Activated naive CD4-positive, alpha-beta T cell treated with anti-CD3 and anti-CD28 coated beads, Interleukin-2, amount 10 ng/mL, durations not matched to agents 7 days and 5 days (primary cell): ENCODE data around the gene ATP2B2.
A peak's percentile ranks its signal among the peaks of the same experiment; 100 is the strongest.
"Not testable (repeated sequence)": the region's sequence is repeated elsewhere in the genome, so short reads cannot be mapped to it uniquely, and the experiment has no call there.

Experiments used
- CTCF ChIA-PET: fragments of 350-600 bp; sonication (Branson Sonifier 250); formaldehyde crosslinking; loops from one replicate; lab custom pipeline; 2021; ENCODE audit warnings: antibody characterized with exemption; lab: Charles Lee
- DNase-seq: peaks from one replicate; pipeline ENCODE4 v3.0.0-alpha.2; 2020
- H3K27ac Mint-ChIP-seq: one replicate; pipeline ENCODE4 v1.8.0; 2021; ENCODE audit warnings: mild to moderate bottlenecking, moderate library complexity, mixed read lengths
- H3K27me3 Mint-ChIP-seq: one replicate; pipeline ENCODE4 v1.8.0; 2021; ENCODE audit warnings: mild to moderate bottlenecking, mixed read lengths
- H3K36me3 Mint-ChIP-seq: one replicate; pipeline ENCODE4 v1.8.0; 2021; ENCODE audit warnings: mixed read lengths
- H3K4me1 Mint-ChIP-seq: one replicate; pipeline ENCODE4 v1.8.0; 2021; ENCODE audit warnings: mixed read lengths
- H3K4me3 Mint-ChIP-seq: one replicate; pipeline ENCODE4 v1.8.0; 2021; ENCODE audit warnings: mild to moderate bottlenecking, moderate library complexity, mixed read lengths
- H3K9me3 Mint-ChIP-seq: one replicate; pipeline ENCODE4 v1.8.0; 2021; ENCODE audit warnings: mixed read lengths

ATP2B2 gene

DNA sequence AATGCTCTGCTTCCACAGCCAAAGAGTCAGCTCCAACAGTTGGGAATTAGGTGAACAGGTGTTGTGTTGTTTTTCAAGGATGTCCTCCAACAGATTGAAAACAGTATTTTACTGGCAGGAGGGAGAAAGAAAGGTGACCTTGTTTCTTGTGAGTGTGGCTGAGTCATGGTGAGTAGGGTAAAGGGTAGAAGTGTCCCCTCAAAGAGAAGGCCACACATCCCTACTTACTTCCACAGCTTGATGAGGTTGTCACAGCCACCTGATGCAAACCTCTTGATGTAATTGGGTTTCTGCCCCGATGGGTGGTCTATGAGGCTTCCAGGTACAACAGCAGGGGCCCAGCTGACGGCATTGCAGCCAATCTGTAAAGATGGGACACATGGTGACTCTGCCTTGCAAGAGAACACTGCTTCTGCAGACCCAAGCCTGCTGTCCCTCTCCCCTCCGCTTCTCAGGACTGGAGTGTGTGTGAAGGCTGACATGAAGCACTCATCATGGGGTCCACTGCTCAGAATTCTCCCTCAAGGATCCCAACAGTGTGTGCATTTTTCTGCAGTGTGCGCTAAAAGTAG, 200.0 kb downstream of the ATP2B2 start:
- no peak for DNase-seq
- CTCF ChIA-PET, result interaction anchor here (0.7 to 1.3 kb wide), 3 partner anchors 17 to 43 kb away, joined by 3 to 6 read pairs (median 3); no protein-coding TSS in a partner anchor
- Mint-ChIP-seq H3K27ac (no peak overlapping the region), H3K9me3 (no peaks in the 10 kb centered on the region), H3K4me1 (no peaks in the 10 kb centered on the region), H3K36me3 (peaks cover 71% of the 10 kb centered on the region), H3K4me3 (no peak overlapping the region), H3K27me3 (no peaks in the 10 kb centered on the region)

- Mint-ChIP-seq H3K4me3 (no peak overlapping the region), H3K27ac (no peak overlapping the region), H3K9me3 (no peaks in the 10 kb centered on the region), H3K27me3 (no peaks in the 10 kb centered on the region), H3K4me1 (peaks cover under 1% of the 10 kb centered on the region), H3K36me3 (peaks cover 68% of the 10 kb centered on the region)
- no peak for DNase-seq
- CTCF ChIA-PET, result interaction anchor here (1.0 kb wide), 1 partner anchor 42 kb away, joined by 6 read pairs; no protein-coding TSS in a partner anchor
Measured at GRCh38 chr3:10304905-10305304, 200.5 kb downstream of the ATP2B2 start.

- Mint-ChIP-seq H3K27me3 (no peaks in the 10 kb centered on the region), H3K4me1 (peaks cover 12% of the 10 kb centered on the region), H3K4me3 (no peak overlapping the region), H3K36me3 (peaks cover 71% of the 10 kb centered on the region), H3K9me3 (no peaks in the 10 kb centered on the region), H3K27ac (no peak overlapping the region)
- DNase-seq, result no peak
- CTCF ChIA-PET, result no interaction called here
Measured at GRCh38 chr3:10303785-10304184, 201.6 kb downstream of the ATP2B2 start.

DNA sequence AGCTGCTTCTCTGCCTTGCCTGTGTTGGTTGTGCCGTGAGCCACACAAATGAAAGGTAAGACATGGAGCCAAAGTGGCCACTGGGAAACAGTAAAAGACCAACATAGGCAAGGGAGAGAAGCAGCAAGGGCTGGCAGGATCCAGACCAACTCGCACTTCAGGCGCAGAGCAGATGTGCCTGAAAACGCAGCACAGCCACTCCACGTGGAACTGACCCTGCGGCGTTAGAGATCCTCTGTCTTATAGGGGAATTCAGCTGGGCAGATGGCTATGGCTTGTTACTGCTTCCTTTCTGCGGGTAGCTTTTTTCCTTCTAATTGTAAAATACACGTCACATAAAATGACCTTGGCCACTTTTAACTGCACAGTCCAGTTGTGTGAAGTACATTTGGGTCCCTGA, 202.3 kb downstream of the ATP2B2 start:
- H3K36me3 Mint-ChIP-seq, result peaks cover 69% of the 10 kb centered on the region
- CTCF ChIA-PET, result no interaction called here
- DNase-seq, result no peak
- no peaks in the 10 kb centered on the region for H3K9me3 Mint-ChIP-seq
- H3K27ac Mint-ChIP-seq, result no peak overlapping the region
- H3K27me3 Mint-ChIP-seq, result no peaks in the 10 kb centered on the region
- peaks cover 12% of the 10 kb centered on the region for H3K4me1 Mint-ChIP-seq
- no peak overlapping the region for H3K4me3 Mint-ChIP-seq

DNA sequence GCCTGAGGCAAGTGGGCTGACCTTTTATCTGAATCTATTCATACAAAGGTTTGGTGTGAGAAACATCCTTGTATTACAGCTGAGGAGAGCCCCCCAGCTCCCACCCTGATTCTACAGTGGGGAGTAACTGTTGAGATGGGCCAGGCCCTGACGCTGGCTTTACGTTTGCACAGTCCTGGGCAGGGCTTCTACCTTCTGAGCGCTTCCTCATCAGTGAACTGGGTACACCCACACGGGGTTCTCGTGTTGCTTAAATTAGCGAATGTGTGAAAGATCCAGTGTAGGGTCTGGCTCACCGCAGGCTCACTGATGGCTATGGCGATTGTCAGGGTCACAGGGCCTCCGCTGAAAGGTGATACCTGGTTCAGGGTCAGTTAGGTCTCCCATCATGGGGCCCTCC, 205.3 kb downstream of the ATP2B2 start:
- Mint-ChIP-seq H3K4me3 (no peak overlapping the region), H3K4me1 (peaks cover 12% of the 10 kb centered on the region), H3K27ac (peak overlapping the region; percentile 76), H3K36me3 (peaks cover 57% of the 10 kb centered on the region), H3K27me3 (no peaks in the 10 kb centered on the region), H3K9me3 (no peaks in the 10 kb centered on the region)
- CTCF ChIA-PET, result interaction anchor here (0.9 kb wide), 1 partner anchor 22 kb away, joined by 3 read pairs; no protein-coding TSS in a partner anchor
- DNase-seq, result no peak

GRCh38 chr3:10299679-10300078, 205.7 kb downstream of the ATP2B2 start:
- Mint-ChIP-seq H3K9me3 (no peaks in the 10 kb centered on the region), H3K36me3 (peaks cover 56% of the 10 kb centered on the region), H3K27ac (peak overlapping the region; percentile 76), H3K4me1 (peaks cover 12% of the 10 kb centered on the region), H3K27me3 (no peaks in the 10 kb centered on the region), H3K4me3 (no peak overlapping the region)
- no peak for DNase-seq
- CTCF ChIA-PET, result interaction anchor here (0.9 to 1.0 kb wide), 2 partner anchors 22 to 367 kb away, joined by 3 read pairs; no protein-coding TSS in a partner anchor

DNA sequence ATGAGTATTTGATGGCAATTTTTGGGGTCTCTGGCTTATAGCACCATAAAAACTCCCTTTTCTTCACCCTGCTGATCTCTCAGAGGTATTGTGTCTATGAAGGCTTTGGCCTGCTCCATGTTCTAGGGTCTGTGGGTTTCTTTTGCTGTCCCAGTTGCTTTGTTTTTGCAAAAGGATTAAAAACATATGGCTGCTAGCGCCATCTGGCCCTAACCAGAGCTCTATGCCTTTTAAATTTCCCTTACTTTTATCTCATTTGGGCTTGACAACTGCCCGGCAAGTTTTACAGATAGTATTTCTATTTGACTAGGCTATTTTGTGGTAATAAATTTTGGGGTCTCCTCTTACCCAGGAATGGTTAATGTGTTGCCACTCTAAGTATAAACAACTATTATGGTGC, 206.2 kb downstream of the ATP2B2 start:
- peaks cover 12% of the 10 kb centered on the region for H3K4me1 Mint-ChIP-seq
- DNase-seq, result no peak
- no peak overlapping the region for H3K4me3 Mint-ChIP-seq
- no peaks in the 10 kb centered on the region for H3K9me3 Mint-ChIP-seq
- CTCF ChIA-PET, result interaction anchor here (1.0 kb wide), 1 partner anchor 366 kb away, joined by 3 read pairs; no protein-coding TSS in a partner anchor
- H3K27ac Mint-ChIP-seq, result peak overlapping the region; percentile 76
- peaks cover 58% of the 10 kb centered on the region for H3K36me3 Mint-ChIP-seq
- H3K27me3 Mint-ChIP-seq, result no peaks in the 10 kb centered on the region

- CTCF ChIA-PET, H3K4me3 Mint-ChIP-seq, H3K27ac Mint-ChIP-seq, H3K27me3 Mint-ChIP-seq, DNase-seq, H3K9me3 Mint-ChIP-seq: not testable (repeated sequence)
- Mint-ChIP-seq H3K36me3 (peaks cover 54% of the 10 kb centered on the region), H3K4me1 (peaks cover 12% of the 10 kb centered on the region)
Measured at GRCh38 chr3:10298064-10298463, 207.3 kb downstream of the ATP2B2 start.

- Mint-ChIP-seq H3K27ac (no peak overlapping the region), H3K4me1 (peaks cover 18% of the 10 kb centered on the region), H3K27me3 (no peaks in the 10 kb centered on the region), H3K4me3 (no peak overlapping the region), H3K9me3 (no peaks in the 10 kb centered on the region), H3K36me3 (peaks cover 39% of the 10 kb centered on the region)
- CTCF ChIA-PET, result interaction anchor here (1.0 kb wide), 1 partner anchor 14 kb away, joined by 3 read pairs; no protein-coding TSS in a partner anchor
- no peak for DNase-seq
Measured at GRCh38 chr3:10294030-10294586, 211.3 kb downstream of the ATP2B2 start.

- Mint-ChIP-seq H3K36me3 (peaks cover 38% of the 10 kb centered on the region), H3K27me3 (no peaks in the 10 kb centered on the region), H3K4me3 (no peak within 1 kb of the TSS), H3K27ac (peak within 1 kb of the TSS; percentile 70), H3K4me1 (peaks cover 15% of the 10 kb centered on the region), H3K9me3 (no peaks in the 10 kb centered on the region)
- DNase-seq, result no peak
- CTCF ChIA-PET, result interaction anchor here (0.8 to 1.2 kb wide), 4 partner anchors 13 to 466 kb away, joined by 3 to 4 read pairs (median 3); no protein-coding TSS in a partner anchor
Measured at GRCh38 chr3:10292505-10293419, 212.6 kb downstream of the ATP2B2 start, which contains the start of gene GHRL. TSS of gene GHRL (minus strand) at chr3:10292947. CDS start at chr3:10290180, 2,767 bp downstream.

DNA sequence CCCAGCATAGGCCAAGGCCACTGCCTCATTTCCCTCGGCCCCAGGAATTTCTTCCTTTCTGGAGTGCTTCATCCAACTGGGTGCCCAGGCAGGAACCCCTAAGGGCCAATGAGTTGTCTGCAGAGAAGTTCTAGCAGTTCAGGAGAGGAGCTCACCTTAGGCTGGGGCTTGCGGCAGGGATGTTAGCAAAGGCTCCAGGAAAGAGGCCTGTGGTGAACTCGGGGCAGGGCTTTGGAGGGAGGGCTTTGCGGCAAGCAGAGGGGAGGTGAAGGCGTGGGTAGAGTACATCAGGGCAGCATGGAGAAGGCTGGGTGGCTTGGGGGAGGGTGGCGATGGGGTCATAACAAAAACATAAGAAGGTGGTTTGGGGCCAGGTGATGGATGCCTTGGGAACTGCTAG, 213.7 kb downstream of the ATP2B2 start:
- peak overlapping the region; percentile 67 for H3K27ac Mint-ChIP-seq
- DNase-seq, result no peak
- no peaks in the 10 kb centered on the region for H3K27me3 Mint-ChIP-seq
- peaks cover 31% of the 10 kb centered on the region for H3K36me3 Mint-ChIP-seq
- H3K4me3 Mint-ChIP-seq, result no peak overlapping the region
- H3K9me3 Mint-ChIP-seq, result no peaks in the 10 kb centered on the region
- CTCF ChIA-PET, result interaction anchor here (0.8 kb wide), 1 partner anchor 465 kb away, joined by 3 read pairs; no protein-coding TSS in a partner anchor
- peaks cover 15% of the 10 kb centered on the region for H3K4me1 Mint-ChIP-seq

- Mint-ChIP-seq H3K27ac (no peak overlapping the region), H3K36me3 (peaks cover 28% of the 10 kb centered on the region), H3K4me3 (no peak overlapping the region), H3K9me3 (no peaks in the 10 kb centered on the region), H3K27me3 (no peaks in the 10 kb centered on the region), H3K4me1 (peaks cover 18% of the 10 kb centered on the region)
- DNase-seq, result peak; percentile 13
- CTCF ChIA-PET, result no interaction called here
Measured at GRCh38 chr3:10290481-10291176, 214.8 kb downstream of the ATP2B2 start.

DNA sequence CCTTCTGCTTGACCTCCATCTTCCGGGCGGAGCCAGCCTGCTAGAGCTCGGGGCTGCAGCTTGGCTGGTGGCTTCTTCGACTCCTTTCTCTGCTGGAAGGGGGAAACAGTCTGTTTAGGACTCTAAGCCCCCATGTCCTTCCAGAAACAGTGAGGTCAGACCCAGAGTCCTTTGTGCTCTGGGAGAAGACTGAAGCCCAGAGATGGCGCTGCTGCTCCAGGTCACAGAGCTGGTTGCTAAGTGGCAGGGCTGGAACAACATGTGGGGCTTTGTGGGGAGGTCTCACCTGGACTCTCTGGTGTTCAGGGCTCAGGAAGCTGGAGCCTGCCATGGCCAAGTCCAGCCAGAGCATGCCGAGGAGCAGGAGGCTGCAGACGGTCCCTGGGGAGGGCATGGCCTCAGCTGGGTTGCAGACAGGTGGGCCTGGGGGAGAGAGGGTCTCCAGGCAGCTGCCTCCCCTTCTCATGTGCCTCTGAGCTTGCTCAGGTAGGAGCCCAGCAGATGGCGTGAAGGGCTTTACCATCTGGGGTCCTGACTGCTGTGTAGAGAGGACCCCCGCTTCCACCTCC, 215.5 kb downstream of the ATP2B2 start:
- Mint-ChIP-seq H3K9me3 (no peaks in the 10 kb centered on the region), H3K4me1 (peaks cover 23% of the 10 kb centered on the region), H3K27ac (no peak overlapping the region), H3K4me3 (no peak overlapping the region), H3K27me3 (no peaks in the 10 kb centered on the region), H3K36me3 (peaks cover 27% of the 10 kb centered on the region)
- CTCF ChIA-PET, result interaction anchor here (0.6 kb wide), 1 partner anchor 76 kb away, joined by 4 read pairs; no protein-coding TSS in a partner anchor
- DNase-seq, result peak; percentile 13
